ENCODE results near the gene DLK1.

The DLK1 gene

GRCh38 chr14:100777818-100778525 lies 51.3 kb downstream of the DLK1 start:
- DNase-seq (ENCODE audit: low spot score) = no peak

GRCh38 chr14:100778526-100778882 lies 51.8 kb downstream of the DLK1 start:
- DNase-seq (ENCODE audit: low spot score) = no peak

- no peak for DNase-seq (ENCODE audit: low spot score)
Observed at GRCh38 chr14:100778951-100779690, 52.4 kb downstream of the DLK1 start.

GRCh38 chr14:100779691-100780080 lies 53.0 kb downstream of the DLK1 start:
- no peak for DNase-seq (ENCODE audit: low spot score)

GRCh38 chr14:100780246-100780645 lies 53.6 kb downstream of the DLK1 start:
- DNase-seq (ENCODE audit: low spot score) = no peak

- DNase-seq (ENCODE audit: low spot score) = no peak
Observed at GRCh38 chr14:100780646-100781355, 54.1 kb downstream of the DLK1 start.

- no peak for DNase-seq (ENCODE audit: low spot score)
Observed at GRCh38 chr14:100781952-100782351, 55.3 kb downstream of the DLK1 start.

- no peak for DNase-seq (ENCODE audit: low spot score)
Observed at GRCh38 chr14:100782516-100783320, 56.0 kb downstream of the DLK1 start.

GRCh38 chr14:100783630-100784370 lies 57.1 kb downstream of the DLK1 start:
- DNase-seq (ENCODE audit: low spot score) = no peak

GRCh38 chr14:100784523-100785337 lies 58.0 kb downstream of the DLK1 start:
- DNase-seq (ENCODE audit: low spot score) = no peak

GRCh38 chr14:100785338-100785615 lies 58.6 kb downstream of the DLK1 start:
- no peak for DNase-seq (ENCODE audit: low spot score)

- no peak for DNase-seq (ENCODE audit: low spot score)
Observed at GRCh38 chr14:100785626-100786025, 58.9 kb downstream of the DLK1 start.

- DNase-seq (ENCODE audit: low spot score) = no peak
Observed at GRCh38 chr14:100786131-100786530, 59.4 kb downstream of the DLK1 start.

- no peak for DNase-seq (ENCODE audit: low spot score)
Observed at GRCh38 chr14:100786576-100787219, 60.0 kb downstream of the DLK1 start.

- no peak for DNase-seq (ENCODE audit: low spot score)
Observed at GRCh38 chr14:100787659-100788058, 61.0 kb downstream of the DLK1 start.
